Measurements from ENCODE around the gene WFIKKN2.
A peak's percentile ranks its signal among the peaks of the same experiment; 100 is the strongest.

WFIKKN2 gene

DNA sequence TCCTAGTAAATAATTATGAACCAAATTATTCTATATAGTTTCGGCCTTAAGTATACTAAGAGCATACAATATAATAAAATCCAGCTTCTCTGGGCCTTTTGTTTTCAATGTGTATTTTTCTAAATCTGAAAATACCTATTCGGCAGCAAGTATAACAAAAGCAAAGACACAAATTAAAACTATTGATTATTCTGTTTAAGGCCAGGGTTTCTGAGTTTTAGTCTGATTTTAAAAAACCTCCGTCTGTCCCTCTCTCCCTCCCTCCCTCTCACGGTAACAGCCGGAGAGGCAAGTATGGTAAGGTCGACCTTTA lies 29.3 kb downstream of the WFIKKN2 start:
- TF ChIP-seq, protein P1, sequence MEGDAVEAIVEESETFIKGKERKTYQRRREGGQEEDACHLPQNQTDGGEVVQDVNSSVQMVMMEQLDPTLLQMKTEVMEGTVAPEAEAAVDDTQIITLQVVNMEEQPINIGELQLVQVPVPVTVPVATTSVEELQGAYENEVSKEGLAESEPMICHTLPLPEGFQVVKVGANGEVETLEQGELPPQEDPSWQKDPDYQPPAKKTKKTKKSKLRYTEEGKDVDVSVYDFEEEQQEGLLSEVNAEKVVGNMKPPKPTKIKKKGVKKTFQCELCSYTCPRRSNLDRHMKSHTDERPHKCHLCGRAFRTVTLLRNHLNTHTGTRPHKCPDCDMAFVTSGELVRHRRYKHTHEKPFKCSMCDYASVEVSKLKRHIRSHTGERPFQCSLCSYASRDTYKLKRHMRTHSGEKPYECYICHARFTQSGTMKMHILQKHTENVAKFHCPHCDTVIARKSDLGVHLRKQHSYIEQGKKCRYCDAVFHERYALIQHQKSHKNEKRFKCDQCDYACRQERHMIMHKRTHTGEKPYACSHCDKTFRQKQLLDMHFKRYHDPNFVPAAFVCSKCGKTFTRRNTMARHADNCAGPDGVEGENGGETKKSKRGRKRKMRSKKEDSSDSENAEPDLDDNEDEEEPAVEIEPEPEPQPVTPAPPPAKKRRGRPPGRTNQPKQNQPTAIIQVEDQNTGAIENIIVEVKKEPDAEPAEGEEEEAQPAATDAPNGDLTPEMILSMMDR (IDR thresholded peaks at IDR 0.05; ENCODE audit: borderline replicate concordance, control extremely low read depth, extremely low read depth, insufficient read depth, missing control alignments): no peak
- in situ Hi-C loops (cut with MboI; ENCODE audit: low sequenced_read_pairs, unreplicated experiment): no loop called here
- DNase-seq (ENCODE audit: low spot score): no peak

DNA sequence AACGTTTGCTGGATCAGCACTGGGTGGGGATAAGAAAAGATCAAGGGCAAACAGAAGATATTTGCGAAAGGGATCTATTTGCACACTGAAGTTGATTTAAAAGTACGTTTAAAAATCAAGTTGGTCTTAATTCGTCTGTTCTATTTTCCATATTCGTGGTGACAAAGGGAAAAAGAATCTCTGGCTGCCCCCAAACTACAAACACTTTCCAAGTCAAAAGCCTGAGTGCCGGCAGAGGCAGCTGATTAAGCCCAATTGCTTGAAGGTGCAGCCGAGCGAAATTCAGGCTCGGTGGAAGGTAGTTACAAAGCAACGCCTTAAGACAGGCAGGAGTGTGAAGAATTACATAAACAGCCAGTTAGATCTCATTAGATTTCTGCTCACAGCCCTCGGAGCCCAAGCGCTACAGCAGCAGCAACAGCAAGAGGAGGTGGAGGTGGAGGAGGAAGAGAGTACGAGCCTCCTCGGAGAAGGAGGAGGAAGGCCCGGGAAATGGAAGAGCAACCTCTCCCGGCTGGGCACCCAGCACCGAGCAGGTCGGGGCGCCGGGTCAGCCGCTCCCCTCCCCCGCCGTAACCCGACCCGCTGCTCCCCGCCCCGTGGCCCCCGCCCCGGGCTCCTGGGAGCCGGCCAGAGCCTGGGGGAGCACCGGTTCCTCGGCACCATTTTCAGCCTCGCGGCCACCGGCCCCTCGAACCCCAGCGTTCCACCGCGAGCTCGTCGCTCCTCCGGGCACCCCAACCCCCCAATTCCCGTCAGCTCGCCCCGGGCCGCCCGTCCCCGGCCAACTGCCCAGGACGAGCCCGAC lies 29.9 kb downstream of the WFIKKN2 start:
- peak; percentile 67 for DNase-seq (ENCODE audit: low spot score)
- TF ChIP-seq, protein P1 (IDR thresholded peaks at IDR 0.05; ENCODE audit: borderline replicate concordance, control extremely low read depth, extremely low read depth, insufficient read depth, missing control alignments): no peak
- in situ Hi-C loops (cut with MboI; ENCODE audit: low sequenced_read_pairs, unreplicated experiment): no loop called here

DNA sequence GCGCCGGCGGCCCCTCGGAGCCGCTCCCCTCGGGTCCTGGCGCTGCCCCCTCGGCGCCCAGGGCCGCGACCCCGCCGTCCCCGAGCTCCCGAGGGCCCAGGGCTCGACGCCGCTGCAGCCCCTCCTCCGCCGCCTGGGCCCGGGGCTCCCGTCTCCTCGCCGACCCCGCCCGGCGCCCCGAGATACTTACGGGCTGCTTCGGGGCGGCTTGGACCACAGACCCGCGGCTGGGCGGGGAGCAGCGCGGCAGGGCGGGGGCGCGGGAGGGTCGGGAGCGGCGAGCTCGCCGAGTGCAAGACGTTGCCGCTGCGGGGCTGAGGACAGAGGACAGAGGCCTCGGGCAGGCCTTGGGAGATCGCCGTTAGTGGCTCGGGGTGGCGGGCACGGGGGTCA lies 30.5 kb downstream of the WFIKKN2 start:
- no peak for DNase-seq (ENCODE audit: low spot score)
- TF ChIP-seq, protein P1 (IDR thresholded peaks at IDR 0.05; ENCODE audit: borderline replicate concordance, control extremely low read depth, extremely low read depth, insufficient read depth, missing control alignments): no peak
- in situ Hi-C loops (cut with MboI; ENCODE audit: low sequenced_read_pairs, unreplicated experiment): no loop called here

DNA sequence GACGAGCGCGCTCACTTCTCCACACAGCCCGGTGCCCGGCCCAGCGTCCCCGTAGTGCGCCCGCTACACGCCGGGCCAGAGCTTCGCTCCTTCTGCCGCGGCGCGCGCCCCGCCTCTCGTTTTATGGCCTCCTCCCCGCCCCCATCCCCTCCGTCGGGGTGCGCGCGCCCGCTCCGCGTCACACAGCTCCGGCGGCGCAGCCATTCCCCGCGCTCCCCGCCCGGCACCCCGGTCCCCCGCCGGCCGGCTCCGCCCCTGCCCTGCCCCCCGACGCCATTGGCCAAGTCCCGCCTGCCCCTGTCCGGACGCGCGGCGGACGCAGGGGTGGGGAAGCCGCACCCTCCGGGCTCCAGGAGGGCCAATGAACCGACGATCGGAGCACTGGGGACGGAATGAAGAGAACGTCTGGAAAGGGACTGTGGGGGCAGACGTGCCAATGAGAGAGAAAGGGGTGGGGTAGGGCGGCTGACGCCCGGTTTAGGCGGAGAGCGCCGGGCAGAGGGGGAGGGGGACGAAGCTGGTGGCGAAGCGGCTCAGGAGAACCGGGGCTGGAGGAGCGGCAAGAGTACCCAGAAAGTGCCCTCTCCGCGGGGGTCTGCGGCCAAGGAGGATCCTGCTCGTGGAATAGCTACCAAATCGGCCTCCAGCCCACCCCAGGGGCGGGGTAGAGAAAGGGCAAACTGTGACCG lies 31.0 kb downstream of the WFIKKN2 start, which contains the start of gene TOB1:
TSS of gene TOB1 (minus strand) at position 94 of the 689 bp plus-strand sequence. CDS start 2,337 bp downstream, outside the sequence.
- peak; percentile 97 for DNase-seq (ENCODE audit: low spot score)
- TF ChIP-seq, protein P1 (IDR thresholded peaks at IDR 0.05; ENCODE audit: borderline replicate concordance, control extremely low read depth, extremely low read depth, insufficient read depth, missing control alignments): no peak
- in situ Hi-C loops (cut with MboI; ENCODE audit: low sequenced_read_pairs, unreplicated experiment): no loop called here

DNA sequence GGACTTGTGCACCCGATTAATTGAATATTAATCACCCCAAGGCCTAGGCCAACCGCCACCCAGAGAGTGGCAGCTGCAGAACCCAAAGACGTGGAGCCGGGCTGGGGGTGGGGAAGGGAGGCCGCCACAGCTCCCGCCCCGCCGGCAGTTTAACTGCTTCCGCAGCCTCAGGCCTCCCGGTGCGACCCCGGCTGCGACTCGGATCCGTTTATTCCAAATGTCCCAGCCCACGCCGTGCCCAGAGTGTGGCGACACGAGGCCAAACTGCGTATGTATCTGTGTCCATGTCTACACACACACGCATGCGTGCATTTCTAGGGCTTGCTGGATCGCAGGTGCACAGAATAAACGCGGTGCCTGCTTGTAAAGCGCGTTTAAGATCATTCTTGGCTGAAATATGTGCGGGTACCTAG lies 31.6 kb downstream of the WFIKKN2 start:
- no peak for DNase-seq (ENCODE audit: low spot score)
- in situ Hi-C loops (cut with MboI; ENCODE audit: low sequenced_read_pairs, unreplicated experiment): no loop called here
- TF ChIP-seq, protein P1 (IDR thresholded peaks at IDR 0.05; ENCODE audit: borderline replicate concordance, control extremely low read depth, extremely low read depth, insufficient read depth, missing control alignments): no peak

DNA sequence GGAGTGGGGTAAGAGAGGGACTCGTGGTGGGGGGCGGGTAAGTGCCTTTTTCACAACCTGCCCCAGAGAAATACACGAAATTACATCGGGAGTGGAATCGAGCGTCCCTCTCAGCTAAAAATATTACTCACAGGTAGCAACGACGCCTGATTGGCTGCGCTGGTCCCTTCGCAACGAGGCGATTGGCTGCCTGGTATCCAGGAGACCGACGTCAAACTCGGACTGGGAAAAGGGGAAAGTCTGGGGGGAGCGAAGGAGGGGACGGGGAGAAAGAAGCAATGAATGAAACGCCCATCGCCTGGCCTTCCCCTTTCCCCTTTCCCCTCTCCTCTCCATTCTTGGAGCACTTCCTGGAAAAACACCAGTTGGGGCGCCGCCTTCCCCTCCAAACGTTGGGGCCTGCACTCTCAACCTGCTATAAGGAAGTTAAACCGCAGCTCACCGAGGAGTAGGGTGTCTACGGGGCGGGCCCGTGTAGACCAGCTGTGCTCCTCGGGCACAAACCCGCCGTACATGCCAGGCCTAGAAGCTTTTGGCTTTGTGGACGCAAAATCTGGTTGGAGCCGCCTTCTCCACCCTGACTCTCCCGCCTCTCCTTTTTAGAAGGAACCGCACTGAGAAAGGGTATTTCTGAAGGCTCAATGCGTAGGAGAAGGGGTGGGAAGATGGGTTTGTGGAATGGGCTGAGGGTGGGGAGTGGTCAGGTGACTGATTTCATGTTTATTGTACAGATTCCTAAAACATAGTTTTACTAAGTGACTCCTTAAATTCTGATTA lies 32.2 kb downstream of the WFIKKN2 start:
- TF ChIP-seq, protein P1 (IDR thresholded peaks at IDR 0.05; ENCODE audit: borderline replicate concordance, control extremely low read depth, extremely low read depth, insufficient read depth, missing control alignments): no peak
- DNase-seq (ENCODE audit: low spot score): peak; percentile 84
- in situ Hi-C loops (cut with MboI; ENCODE audit: low sequenced_read_pairs, unreplicated experiment): no loop called here

All from GM13976 (cell line).